HepG2 (cell line): ENCODE data around the gene ITGA2.

Experiments
- CBX1 ChIP-seq: IDR thresholded peaks from one replicate; pipeline ENCODE4 v1.6.1; 2016; ENCODE audit warnings: antibody characterized with exemption, low read depth
- CCDC6 ChIP-seq: sonication (generic); formaldehyde crosslinking; IDR thresholded peaks from 2 replicates; pipeline ENCODE4 v1.8.1; 2022; ENCODE audit warnings: mild to moderate bottlenecking, missing genetic modification reagents, moderate library complexity
- EHMT2 ChIP-seq: fragments of 200-600 bp; sonication (generic); IDR thresholded peaks from 2 replicates; pipeline ENCODE4 v1.7.0; 2017; ENCODE audit warnings: antibody characterized with exemption, low read depth, low read length, borderline replicate concordance
- EP300 ChIP-seq, 3 experiments: sonication (generic) in 1 of 3; formaldehyde crosslinking in 1 of 3; IDR thresholded peaks; 2 replicates each; pipeline versions ENCODE4 v1.5.1 to v1.6.1; 2011 to 2020; ENCODE audit warnings: low read depth in 2 of 3, low read length in 2 of 3, borderline replicate concordance in 1 of 3, improper control_type of control experiment in 1 of 3, mild to moderate bottlenecking in 1 of 3, missing genetic modification reagents in 1 of 3, moderate library complexity in 1 of 3
- FOXK2 ChIP-seq: fragments of 450-650 bp; IDR thresholded peaks from 2 replicates; pipeline ENCODE4 v1.6.1; 2016
- FOXO4 ChIP-seq: sonication (generic); formaldehyde crosslinking; conservative IDR thresholded peaks from 2 replicates; pipeline ENCODE4 v1.8.1; 2023; ENCODE audit warnings: missing genetic modification reagents
- MAZ ChIP-seq, 2 experiments: sonication (generic) in 1 of 2; formaldehyde crosslinking in 1 of 2; IDR thresholded peaks; 2 replicates each; pipeline versions ENCODE4 v1.5.0 to v1.6.1; 2012 to 2020; ENCODE audit warnings: low read depth in 2 of 2, mild to moderate bottlenecking in 2 of 2, borderline replicate concordance in 1 of 2, improper control_type of control experiment in 1 of 2, low read length in 1 of 2, missing genetic modification reagents in 1 of 2, moderate library complexity in 1 of 2
- MXI1 ChIP-seq: IDR thresholded peaks from 3 replicates; pipeline ENCODE4 v1.6.1; 2012; ENCODE audit warnings: low read depth, low read length, inconsistent platforms, borderline replicate concordance
- NR1H2 ChIP-seq: sonication (generic); formaldehyde crosslinking; IDR thresholded peaks from 2 replicates; pipeline ENCODE4 v1.8.1; 2022; ENCODE audit warnings: low read depth, missing genetic modification reagents, borderline replicate concordance
- PCBP2 ChIP-seq: fragments of 200-400 bp; formaldehyde crosslinking; optimal IDR thresholded peaks from 2 replicates; pipeline ENCODE3; 2018; ENCODE audit warnings: low read length, low read depth; ENCODE audit not compliant: poor library complexity, severe bottlenecking
- ZNF644 ChIP-seq: IDR thresholded peaks from 2 replicates; pipeline ENCODE4 v1.6.1; 2016; ENCODE audit warnings: low read depth
- ZNF782 ChIP-seq: sonication (generic); formaldehyde crosslinking; IDR thresholded peaks from 2 replicates; pipeline ENCODE4 v1.4.0; 2020; ENCODE audit warnings: missing genetic modification reagents, mild to moderate bottlenecking, borderline replicate concordance

- TF ChIP-seq MXI1 (no peak), EP300 (IDR thresholded peaks at IDR 0.05; ENCODE audit: low read depth in 2 of 2, low read length in 2 of 2) (no peak), EP300 (CRISPR knock-in tag; IDR thresholded peaks at IDR 0.05; ENCODE audit: borderline replicate concordance) (no peak), CBX1 (no peak), PCBP2 (no peak), ZNF782 (no peak), NR1H2 (no peak), EHMT2 (no peak), MAZ (IDR thresholded peaks at IDR 0.05; ENCODE audit: borderline replicate concordance, low read depth, low read length) (no peak), MAZ (CRISPR knock-in tag; IDR thresholded peaks at IDR 0.05; ENCODE audit: low read depth) (no peak), FOXO4 (no peak), CCDC6 (CRISPR knock-in tag) (no peak), ZNF644 (CRISPR knock-in tag) (no peak), FOXK2 (no peak)
Measured at GRCh38 chr5:53127107-53127506, 138.0 kb downstream of the ITGA2 start.
